Measurements from ENCODE around the gene TDRD1.

Gene TDRD1

GRCh38 chr10:114272696-114273095 lies 93.5 kb downstream of the TDRD1 start:
- no peaks in the 10 kb centered on the region for H3K9me2 ChIP-seq (replicated peaks; ENCODE audit: control insufficient read depth, low read length)
- H3K27ac ChIP-seq (ENCODE audit: low read depth, low read length), result no peak overlapping the region
- no peak overlapping the region for H3K4me2 ChIP-seq (ENCODE audit: low read length)
- TF ChIP-seq EZH2phosphoT487 (IDR thresholded peaks at IDR 0.05; ENCODE audit: borderline replicate concordance, low read length) (no peak), CTCF (IDR thresholded peaks at IDR 0.05; ENCODE audit: low read depth, low read length, poor library complexity, severe bottlenecking) (no peak)
- no peaks in the 10 kb centered on the region for H3F3A ChIP-seq (ENCODE audit: control insufficient read depth, insufficient read depth)
- H4K20me1 ChIP-seq (ENCODE audit: control insufficient read depth, insufficient read depth, low read depth, low read length), result no peaks in the 10 kb centered on the region
- H3K27me3 ChIP-seq (ENCODE audit: control insufficient read depth, low read length), result peaks cover 3% of the 10 kb centered on the region; the same call in 1 of the 2 replicates
- H3K79me2 ChIP-seq (ENCODE audit: control insufficient read depth, low read length), result no peaks in the 10 kb centered on the region
- no peaks in the 10 kb centered on the region for H3K4me1 ChIP-seq (ENCODE audit: control insufficient read depth, low read length)
- H3K9me3 ChIP-seq (ENCODE audit: control insufficient read depth, insufficient read depth, low read length), result no peaks in the 10 kb centered on the region
- no peak overlapping the region for H3K4me3 ChIP-seq (ENCODE audit: low read length)
- H3K36me3 ChIP-seq (ENCODE audit: control insufficient read depth, low read length), result no peaks in the 10 kb centered on the region

GRCh38 chr10:114273910-114274309 lies 94.8 kb downstream of the TDRD1 start:
- peaks cover 3% of the 10 kb centered on the region; the same call in 1 of the 2 replicates for H3K27me3 ChIP-seq (ENCODE audit: control insufficient read depth, low read length)
- H3F3A ChIP-seq (ENCODE audit: control insufficient read depth, insufficient read depth), result no peaks in the 10 kb centered on the region
- no peak for TF ChIP-seq CTCF (IDR thresholded peaks at IDR 0.05; ENCODE audit: low read depth, low read length, poor library complexity, severe bottlenecking)
- TF ChIP-seq EZH2phosphoT487 (IDR thresholded peaks at IDR 0.05; ENCODE audit: borderline replicate concordance, low read length), result no peak
- no peak overlapping the region for H3K4me2 ChIP-seq (ENCODE audit: low read length)
- H3K36me3 ChIP-seq (ENCODE audit: control insufficient read depth, low read length), result no peaks in the 10 kb centered on the region
- no peaks in the 10 kb centered on the region for H3K9me2 ChIP-seq (replicated peaks; ENCODE audit: control insufficient read depth, low read length)
- H3K79me2 ChIP-seq (ENCODE audit: control insufficient read depth, low read length), result no peaks in the 10 kb centered on the region
- H3K4me1 ChIP-seq (ENCODE audit: control insufficient read depth, low read length), result no peaks in the 10 kb centered on the region
- no peaks in the 10 kb centered on the region for H3K9me3 ChIP-seq (ENCODE audit: control insufficient read depth, insufficient read depth, low read length)
- H4K20me1 ChIP-seq (ENCODE audit: control insufficient read depth, insufficient read depth, low read depth, low read length), result no peaks in the 10 kb centered on the region
- no peak overlapping the region for H3K27ac ChIP-seq (ENCODE audit: low read depth, low read length)
- no peak overlapping the region for H3K4me3 ChIP-seq (ENCODE audit: low read length)

DNA sequence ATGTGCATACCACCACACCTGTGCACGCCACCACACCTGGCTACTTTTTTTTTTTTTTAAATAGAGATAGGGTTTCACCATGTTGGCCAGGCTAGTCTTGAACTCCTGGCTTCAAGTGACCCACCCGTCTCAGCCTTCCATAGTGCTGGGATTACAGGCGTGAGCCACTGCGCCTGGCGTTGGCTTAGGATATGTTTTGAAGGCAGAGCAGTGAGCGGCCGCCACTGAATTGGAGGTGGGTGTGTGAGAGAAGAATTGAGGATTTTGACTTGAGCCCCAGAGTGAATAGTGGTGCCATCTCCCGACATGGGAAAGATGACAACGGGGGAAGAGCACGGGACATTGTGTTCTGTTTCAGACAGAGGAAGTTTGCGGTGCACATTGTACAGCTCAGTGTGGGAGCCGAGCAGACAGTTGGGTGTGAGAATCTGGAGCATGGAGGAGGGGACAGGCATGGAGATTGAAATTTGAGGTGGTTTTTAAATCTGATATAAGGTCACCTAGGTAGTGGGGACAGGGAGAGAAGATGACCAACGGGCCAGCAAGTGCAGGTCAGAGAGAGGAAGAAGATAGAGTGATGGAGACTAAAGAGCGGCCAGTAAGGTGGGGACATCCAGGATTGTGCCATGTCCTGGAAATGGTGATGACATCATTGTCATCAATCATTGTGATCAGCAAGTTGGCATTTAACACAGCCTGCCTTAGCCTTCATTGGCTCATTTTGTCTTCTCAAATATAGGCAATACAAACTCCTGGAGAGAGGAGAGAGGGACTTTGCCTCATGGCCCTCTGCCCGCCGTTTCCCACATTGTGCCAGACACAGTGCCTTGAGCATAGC lies 95.7 kb downstream of the TDRD1 start:
- TF ChIP-seq CTCF (IDR thresholded peaks at IDR 0.05; ENCODE audit: low read depth, low read length, poor library complexity, severe bottlenecking) (no peak), EZH2phosphoT487 (IDR thresholded peaks at IDR 0.05; ENCODE audit: borderline replicate concordance, low read length) (no peak)
- Histone ChIP-seq H3K4me1 (ENCODE audit: control insufficient read depth, low read length) (no peaks in the 10 kb centered on the region), H3F3A (ENCODE audit: control insufficient read depth, insufficient read depth) (no peaks in the 10 kb centered on the region), H3K9me3 (ENCODE audit: control insufficient read depth, insufficient read depth, low read length) (no peaks in the 10 kb centered on the region), H3K79me2 (ENCODE audit: control insufficient read depth, low read length) (no peaks in the 10 kb centered on the region), H3K4me3 (ENCODE audit: low read length) (no peak overlapping the region), H4K20me1 (ENCODE audit: control insufficient read depth, insufficient read depth, low read depth, low read length) (no peaks in the 10 kb centered on the region), H3K9me2 (replicated peaks; ENCODE audit: control insufficient read depth, low read length) (no peaks in the 10 kb centered on the region), H3K27ac (ENCODE audit: low read depth, low read length) (no peak overlapping the region), H3K36me3 (ENCODE audit: control insufficient read depth, low read length) (no peaks in the 10 kb centered on the region), H3K27me3 (ENCODE audit: control insufficient read depth, low read length) (peaks cover 3% of the 10 kb centered on the region; the same call in 1 of the 2 replicates), H3K4me2 (ENCODE audit: low read length) (no peak overlapping the region)
